Stimulated activated effector memory CD8-positive, alpha-beta T cell treated with anti-CD3 and anti-CD28 coated beads, Interleukin-12 subunit alpha, Interleukin-12 subunit beta, amount 100 ng/mL, for 72 hours (primary cell): Measurements from ENCODE around the gene CHST3.

Source experiments
- ATAC-seq: fragments of 150-1000 bp; cut with Tn5 transposase; 2 replicates; pipeline ENCODE4 v1.10.0; 2021
- DNase-seq, 2 donors: peaks; one replicate each; pipeline ENCODE4 v3.0.0; 2021 to 2022; ENCODE audit warnings: low spot score in 2 of 2
- H3K27ac Mint-ChIP-seq: one replicate; pipeline ENCODE4 v1.8.0; 2022; ENCODE audit warnings: mild to moderate bottlenecking, mixed read lengths
- H3K36me3 Mint-ChIP-seq: one replicate; pipeline ENCODE4 v1.8.0; 2022; ENCODE audit warnings: mild to moderate bottlenecking, mixed read lengths
- H3K4me1 Mint-ChIP-seq: one replicate; pipeline ENCODE4 v1.8.0; 2022; ENCODE audit warnings: mixed read lengths
- H3K4me3 Mint-ChIP-seq: one replicate; pipeline ENCODE4 v1.8.0; 2022; ENCODE audit warnings: mild to moderate bottlenecking, mixed read lengths
- H3K9me3 Mint-ChIP-seq: one replicate; pipeline ENCODE4 v1.8.0; 2022; ENCODE audit warnings: mixed read lengths

Gene CHST3

DNA sequence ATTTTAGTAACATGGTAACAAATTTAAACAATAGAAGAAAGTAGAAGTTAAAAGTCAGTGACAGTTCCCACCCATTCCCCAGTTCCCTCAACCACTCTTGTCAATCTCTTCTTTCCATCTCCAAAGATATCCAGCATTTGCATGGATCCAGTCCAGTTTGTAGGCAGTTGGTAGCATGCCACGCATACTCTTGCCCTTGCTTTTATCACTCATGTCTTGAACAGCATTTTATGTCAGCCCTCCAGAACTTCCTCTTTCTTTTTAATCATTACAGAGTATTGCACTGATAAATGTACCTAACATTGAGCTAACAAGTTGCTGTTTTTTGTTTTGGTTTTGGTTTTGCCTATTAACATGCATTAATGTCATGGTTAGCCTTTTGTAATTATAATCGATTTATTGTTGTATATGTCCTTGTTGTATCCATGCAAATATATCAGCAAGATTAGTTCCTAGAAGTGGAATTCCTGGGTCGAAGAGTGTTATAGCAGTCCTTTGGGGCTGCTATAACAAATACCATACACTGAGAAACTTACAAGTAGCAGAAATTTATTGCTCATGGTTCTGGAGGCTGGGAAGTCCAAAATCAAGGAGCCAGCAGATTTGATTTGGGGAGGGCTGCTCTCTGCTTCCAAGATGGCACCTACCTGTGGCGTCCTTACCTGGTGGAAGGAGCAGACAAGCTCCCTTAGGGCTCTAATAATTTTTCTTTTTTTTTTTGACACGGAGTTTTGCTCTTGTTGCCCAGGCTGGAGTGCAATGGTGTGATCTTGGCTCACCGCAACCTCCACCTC, 25.7 kb downstream of the CHST3 start:
- H3K9me3 Mint-ChIP-seq, result no peaks in the 10 kb centered on the region
- ATAC-seq (no peak), DNase-seq (no peak)
- H3K36me3 Mint-ChIP-seq, result no peaks in the 10 kb centered on the region
- no peak overlapping the region for H3K4me3 Mint-ChIP-seq
- H3K4me1 Mint-ChIP-seq, result peaks cover 10% of the 10 kb centered on the region
- no peak overlapping the region for H3K27ac Mint-ChIP-seq

DNA sequence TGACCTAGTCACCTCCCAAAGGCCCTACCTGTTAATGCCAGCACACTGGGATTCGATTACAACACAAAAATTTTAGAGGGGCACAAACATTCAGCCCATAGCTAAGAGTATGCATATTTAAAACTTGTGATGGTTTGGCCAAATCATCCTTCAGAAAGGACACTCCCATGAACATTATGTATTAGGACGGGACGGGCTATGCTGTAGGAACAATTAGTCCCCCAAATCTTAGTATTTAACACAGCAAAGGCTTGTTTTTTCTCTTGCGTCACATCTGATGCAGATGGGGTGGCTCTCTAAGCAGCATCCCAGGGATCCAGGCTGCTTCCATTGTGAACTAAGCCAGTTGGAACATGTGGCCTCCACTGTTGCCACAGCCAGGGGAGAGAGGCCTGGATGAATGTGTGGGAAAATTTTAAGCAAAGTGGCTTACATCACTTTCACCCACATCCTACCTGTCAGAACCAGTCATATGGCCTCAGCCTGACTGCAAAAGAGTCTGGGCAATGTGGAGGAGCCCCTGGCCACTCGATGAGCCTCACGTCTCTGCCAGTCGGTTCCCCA, 26.6 kb downstream of the CHST3 start:
- DNase-seq (no peak), ATAC-seq (no peak)
- H3K4me1 Mint-ChIP-seq, result peaks cover under 1% of the 10 kb centered on the region
- H3K36me3 Mint-ChIP-seq, result no peaks in the 10 kb centered on the region
- H3K9me3 Mint-ChIP-seq, result no peaks in the 10 kb centered on the region
- no peak overlapping the region for H3K4me3 Mint-ChIP-seq
- no peak overlapping the region for H3K27ac Mint-ChIP-seq

- H3K36me3 Mint-ChIP-seq, result no peaks in the 10 kb centered on the region
- H3K4me3 Mint-ChIP-seq, result no peak overlapping the region
- no peaks in the 10 kb centered on the region for H3K9me3 Mint-ChIP-seq
- no peak overlapping the region for H3K27ac Mint-ChIP-seq
- H3K4me1 Mint-ChIP-seq, result peaks cover 7% of the 10 kb centered on the region
- no peak for ATAC-seq
- no peak for DNase-seq
Measured at GRCh38 chr10:71995449-71995848, 31.3 kb downstream of the CHST3 start.

DNA sequence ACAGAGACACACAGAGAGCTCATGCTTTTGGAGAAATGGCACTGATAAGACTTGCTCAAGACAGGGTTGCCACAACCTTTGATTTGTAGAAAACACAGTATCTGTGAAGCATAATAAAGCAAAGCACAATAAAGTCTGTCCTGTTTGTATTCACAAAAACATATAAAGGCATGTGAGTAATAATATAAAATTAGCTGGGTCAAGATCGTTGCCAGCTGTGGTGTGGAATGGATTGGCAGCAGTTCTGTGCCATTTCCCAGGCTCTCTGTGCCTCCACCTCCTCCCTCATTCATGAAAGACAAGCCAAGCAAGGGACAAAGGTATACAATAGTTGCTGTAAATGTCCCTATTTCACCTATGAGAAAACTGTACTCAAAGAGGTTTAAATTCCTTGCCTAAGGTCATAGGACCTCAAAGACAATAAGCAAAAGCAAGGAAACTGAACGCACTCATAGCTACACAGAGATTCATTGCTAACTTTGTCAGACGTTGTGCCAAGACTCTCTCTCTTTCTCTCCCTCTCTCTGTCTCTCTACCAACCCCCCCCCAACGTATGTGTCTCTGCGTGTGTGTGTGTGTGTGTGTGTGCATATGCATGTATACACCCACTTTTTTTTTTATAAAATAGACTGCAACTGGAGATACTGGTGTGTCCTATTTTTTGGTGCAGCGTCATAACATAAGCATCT, 31.8 kb downstream of the CHST3 start:
- DNase-seq, result no peak
- no peaks in the 10 kb centered on the region for H3K9me3 Mint-ChIP-seq
- H3K4me3 Mint-ChIP-seq, result no peak overlapping the region
- no peak for ATAC-seq
- H3K36me3 Mint-ChIP-seq, result no peaks in the 10 kb centered on the region
- no peak overlapping the region for H3K27ac Mint-ChIP-seq
- H3K4me1 Mint-ChIP-seq, result peaks cover 7% of the 10 kb centered on the region

DNA sequence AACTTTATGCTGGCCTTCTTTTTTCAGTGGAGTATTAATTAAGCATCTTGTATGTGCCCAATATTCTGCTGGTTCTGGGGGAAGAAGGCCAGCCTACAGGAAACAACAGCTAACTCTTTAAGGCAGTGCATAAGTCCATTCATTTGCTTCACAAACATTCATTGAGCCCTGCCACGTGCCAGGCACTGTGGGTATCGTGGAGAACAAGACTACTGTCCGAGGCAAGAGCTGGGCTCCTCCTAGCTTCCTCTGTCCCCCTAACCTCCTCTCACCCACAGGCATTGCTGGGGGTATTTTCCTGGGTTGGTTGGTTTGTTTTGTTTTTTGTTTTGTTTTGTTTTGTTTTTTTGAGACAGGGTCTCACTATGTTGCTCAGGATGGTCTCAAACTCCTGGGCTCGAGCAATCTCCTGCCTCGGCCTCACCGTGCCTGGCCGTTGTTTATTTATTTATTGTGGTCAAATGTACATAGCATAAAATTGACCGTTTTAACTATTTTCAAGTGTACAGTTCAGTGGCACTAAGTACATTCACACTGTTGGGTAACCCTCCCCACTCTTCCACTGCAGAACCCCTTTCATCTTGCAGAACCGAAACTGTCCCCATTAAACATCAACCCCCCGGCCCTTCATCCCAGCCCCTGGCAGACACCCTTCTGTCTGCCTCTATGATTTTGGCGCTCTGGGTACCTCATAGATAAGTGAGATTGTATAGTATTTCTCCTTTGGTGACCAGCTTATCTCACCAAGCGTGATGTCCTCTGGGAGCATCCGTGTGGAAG, 32.6 kb downstream of the CHST3 start:
- Mint-ChIP-seq H3K4me1 (peaks cover 7% of the 10 kb centered on the region), H3K36me3 (no peaks in the 10 kb centered on the region), H3K9me3 (no peaks in the 10 kb centered on the region), H3K4me3 (no peak overlapping the region), H3K27ac (no peak overlapping the region)
- DNase-seq, result no peak
- ATAC-seq, result no peak

- DNase-seq (no peak), ATAC-seq (no peak)
- H3K27ac Mint-ChIP-seq, result no peak overlapping the region
- H3K4me3 Mint-ChIP-seq, result no peak overlapping the region
- no peaks in the 10 kb centered on the region for H3K36me3 Mint-ChIP-seq
- no peaks in the 10 kb centered on the region for H3K9me3 Mint-ChIP-seq
- peaks cover 7% of the 10 kb centered on the region for H3K4me1 Mint-ChIP-seq
Measured at GRCh38 chr10:71998119-71998839, 34.1 kb downstream of the CHST3 start.

GRCh38 chr10:71998840-71999194, 34.6 kb downstream of the CHST3 start:
- DNase-seq (no peak), ATAC-seq (no peak)
- Mint-ChIP-seq H3K4me1 (peaks cover 7% of the 10 kb centered on the region), H3K27ac (no peak overlapping the region), H3K9me3 (no peaks in the 10 kb centered on the region), H3K36me3 (no peaks in the 10 kb centered on the region), H3K4me3 (no peak overlapping the region)

- peak; percentile 38 for ATAC-seq
- Mint-ChIP-seq H3K36me3 (no peaks in the 10 kb centered on the region), H3K9me3 (no peaks in the 10 kb centered on the region), H3K4me3 (no peak overlapping the region), H3K4me1 (peaks cover 7% of the 10 kb centered on the region), H3K27ac (no peak overlapping the region)
- no peak for DNase-seq
Measured at GRCh38 chr10:71999360-72000072, 35.3 kb downstream of the CHST3 start.

DNA sequence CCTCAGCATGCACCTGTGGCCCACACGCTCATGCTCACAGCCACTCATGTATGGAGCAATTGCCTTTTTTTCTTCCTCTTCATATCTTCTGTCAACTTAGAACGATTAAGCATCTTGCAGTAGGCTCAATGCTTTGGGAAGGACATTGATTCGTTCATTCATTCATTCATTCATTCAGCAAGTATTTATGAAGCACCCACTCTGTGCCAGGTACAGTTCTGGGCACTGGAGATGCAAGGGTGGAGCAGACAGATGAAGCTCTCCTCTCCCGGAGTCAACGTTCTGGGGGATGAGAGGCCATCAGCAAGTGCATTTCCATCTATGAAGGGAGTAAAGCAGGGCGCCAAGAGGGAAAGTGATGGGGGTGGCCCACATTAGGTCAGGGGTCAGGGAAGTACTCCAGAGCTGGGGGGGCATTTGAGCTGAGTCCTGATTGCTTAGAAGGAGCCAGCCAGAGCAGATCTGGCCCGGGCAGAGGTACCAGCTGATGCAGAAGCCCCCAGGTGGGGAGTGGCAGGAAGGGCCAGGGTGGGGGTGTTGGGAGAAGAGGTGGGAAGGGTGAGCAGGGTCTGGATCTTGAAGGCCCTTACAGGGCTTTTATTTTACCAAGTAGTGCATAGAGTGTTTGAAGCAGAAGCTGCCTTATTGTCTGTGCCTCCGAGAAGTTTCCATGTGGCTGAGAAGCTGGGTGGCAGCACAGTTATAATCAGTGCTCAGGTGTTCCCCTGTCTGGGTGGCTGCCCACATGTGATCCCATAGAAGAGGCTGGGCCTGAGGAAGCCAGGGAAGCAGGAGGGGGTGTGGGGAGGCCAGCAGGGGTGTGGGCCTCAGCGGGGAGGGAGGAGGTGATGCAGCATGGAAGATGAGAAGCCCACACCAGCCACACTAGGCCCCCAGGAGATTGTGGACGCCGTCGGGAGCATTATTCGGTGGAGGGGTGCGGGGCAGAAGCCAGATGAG, 36.2 kb downstream of the CHST3 start:
- Mint-ChIP-seq H3K36me3 (no peaks in the 10 kb centered on the region), H3K9me3 (no peaks in the 10 kb centered on the region), H3K27ac (no peak overlapping the region), H3K4me1 (peaks cover 7% of the 10 kb centered on the region), H3K4me3 (no peak overlapping the region)
- no peak for ATAC-seq
- DNase-seq, result no peak

- no peak overlapping the region for H3K4me3 Mint-ChIP-seq
- DNase-seq, result no peak
- no peak for ATAC-seq
- H3K36me3 Mint-ChIP-seq, result no peaks in the 10 kb centered on the region
- H3K9me3 Mint-ChIP-seq, result no peaks in the 10 kb centered on the region
- H3K4me1 Mint-ChIP-seq, result peaks cover 7% of the 10 kb centered on the region
- no peak overlapping the region for H3K27ac Mint-ChIP-seq
Measured at GRCh38 chr10:72001033-72001395, 36.8 kb downstream of the CHST3 start.

- Mint-ChIP-seq H3K36me3 (no peaks in the 10 kb centered on the region), H3K4me3 (no peak overlapping the region), H3K9me3 (no peaks in the 10 kb centered on the region), H3K4me1 (peaks cover 7% of the 10 kb centered on the region), H3K27ac (no peak overlapping the region)
- DNase-seq (no peak), ATAC-seq (no peak)
Measured at GRCh38 chr10:72002354-72003295, 38.4 kb downstream of the CHST3 start.

DNA sequence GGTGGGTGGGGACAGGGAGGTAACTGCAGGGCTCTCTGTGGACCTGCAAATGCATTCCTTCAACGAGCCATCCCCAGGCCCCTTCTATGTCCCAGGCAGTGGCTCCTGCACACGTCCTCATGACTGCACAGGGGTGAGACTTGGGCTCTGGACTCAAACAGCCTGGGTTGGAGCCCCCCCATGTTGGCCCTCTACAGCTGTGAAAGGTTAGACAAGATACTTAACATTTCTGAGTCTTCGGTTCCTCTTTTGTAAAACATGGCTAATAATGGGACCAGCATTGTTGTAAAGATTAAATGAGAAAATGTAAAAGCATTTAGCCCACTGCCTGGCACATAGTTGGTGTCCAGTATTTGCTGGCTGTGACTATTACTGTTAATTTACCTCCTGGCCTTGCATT, 41.8 kb downstream of the CHST3 start:
- Mint-ChIP-seq H3K27ac (no peak overlapping the region), H3K4me1 (no peaks in the 10 kb centered on the region), H3K4me3 (no peak overlapping the region), H3K36me3 (no peaks in the 10 kb centered on the region), H3K9me3 (no peaks in the 10 kb centered on the region)
- DNase-seq (no peak), ATAC-seq (no peak)
